ENCODE data around the gene MAPK10.

MAPK10 gene

DNA sequence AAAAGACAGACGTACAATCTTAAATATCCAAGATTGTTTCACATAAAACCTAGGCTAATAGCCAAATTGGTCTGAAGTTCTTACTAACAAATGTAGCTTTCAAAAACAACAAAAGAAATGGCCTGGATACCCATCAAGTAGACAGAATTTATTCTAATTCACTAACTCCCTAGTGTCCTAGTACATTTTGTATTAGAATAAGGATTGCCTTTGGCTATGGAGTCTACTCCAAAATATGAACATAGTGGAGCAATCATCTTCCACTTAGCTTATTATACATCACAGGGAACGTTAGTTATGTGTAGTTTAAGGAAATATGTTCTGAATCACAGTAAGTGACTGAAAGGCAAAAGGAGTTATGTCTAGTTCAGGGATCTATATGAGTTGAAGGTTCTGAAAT lies 81.7 kb downstream of the MAPK10 start:
- DNase-seq (ENCODE audit: low read depth in 2 of 2): no peak

DNA sequence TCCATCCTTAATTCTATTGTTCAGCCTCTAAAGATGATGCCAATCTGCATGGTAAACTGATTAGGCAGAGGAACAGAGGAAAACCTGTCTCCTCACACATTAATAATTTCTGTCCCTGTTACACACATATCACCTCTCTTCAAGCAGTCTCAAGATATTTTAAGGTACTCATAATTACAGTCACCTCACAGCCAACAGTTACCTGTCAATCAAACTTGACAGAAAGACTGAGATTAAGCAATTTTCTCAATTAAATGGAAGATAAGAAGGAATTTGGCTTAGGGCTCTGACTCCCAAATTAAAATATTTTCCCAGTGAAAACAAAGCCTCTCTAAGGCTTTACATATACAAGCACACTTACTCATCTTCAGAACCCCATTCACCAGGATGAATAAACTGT lies 85.2 kb downstream of the MAPK10 start:
- DNase-seq (ENCODE audit: low read depth in 2 of 2): no peak

- DNase-seq (ENCODE audit: low read depth in 2 of 2): no peak
These were observed 87.2 kb downstream of the MAPK10 start for GRCh38 chr4:86272669-86273068.

- DNase-seq (ENCODE audit: low read depth in 2 of 2): no peak
These were observed 88.8 kb downstream of the MAPK10 start for GRCh38 chr4:86271057-86271456.

DNA sequence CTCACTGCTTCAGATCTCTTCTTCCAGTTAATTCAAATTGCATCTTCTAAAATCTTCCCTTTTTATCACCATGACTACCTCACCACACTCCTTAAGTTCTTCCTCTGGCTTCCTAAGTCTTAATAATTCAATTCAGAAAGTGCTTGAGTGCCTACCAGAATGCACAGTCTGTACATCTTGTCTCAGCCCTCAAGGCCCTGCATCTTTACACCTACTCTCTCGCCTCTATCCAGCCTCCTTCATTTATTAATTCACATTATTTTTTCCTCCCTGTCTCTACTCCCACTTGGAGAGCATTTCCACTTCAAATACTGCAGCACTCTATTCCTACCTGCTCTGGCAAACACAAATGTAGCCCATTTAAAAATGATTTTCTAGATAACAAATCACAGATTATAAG lies 90.5 kb downstream of the MAPK10 start:
- DNase-seq (ENCODE audit: low read depth in 2 of 2): no peak

- DNase-seq (ENCODE audit: low read depth in 2 of 2): no peak
These were observed 95.6 kb downstream of the MAPK10 start for GRCh38 chr4:86264241-86264640.

DNA sequence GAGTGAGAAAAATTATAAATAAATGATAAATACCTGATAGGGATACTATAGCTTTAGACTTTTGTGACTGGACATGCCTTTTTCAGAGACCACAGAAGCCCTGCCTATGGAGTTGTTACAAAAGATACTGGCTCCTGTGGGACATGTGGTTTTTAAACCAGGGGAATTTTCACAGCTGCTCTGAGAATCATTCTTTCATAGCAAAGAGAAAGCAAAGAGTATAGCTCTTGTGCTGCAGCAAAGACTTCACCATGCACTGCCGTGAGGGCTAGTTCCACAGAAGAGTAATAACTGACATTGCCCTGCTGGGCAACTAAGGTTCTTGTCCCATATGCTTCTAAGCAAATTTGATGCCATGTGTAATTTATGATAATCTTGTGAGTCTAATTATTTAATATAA lies 98.2 kb downstream of the MAPK10 start:
- no peak for DNase-seq (ENCODE audit: low read depth in 2 of 2)

DNA sequence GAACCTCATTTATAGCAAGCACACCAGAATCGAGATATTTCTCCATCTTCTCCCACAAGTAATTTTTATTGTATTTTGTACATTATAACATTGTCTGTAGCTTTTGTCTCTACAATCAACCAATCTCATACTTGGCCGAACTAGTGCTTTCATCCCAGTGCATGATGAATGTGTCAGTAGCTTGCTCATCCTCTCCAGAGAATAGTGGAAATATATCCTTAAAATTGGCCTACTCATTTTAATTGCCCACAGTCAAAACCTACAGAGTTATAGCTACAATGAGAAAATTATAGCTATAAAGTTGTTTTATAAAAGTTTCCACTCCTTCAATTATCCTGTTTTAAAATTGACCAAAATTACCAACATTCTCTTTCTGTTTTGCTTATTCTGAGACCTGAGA lies 103.8 kb downstream of the MAPK10 start:
- no peak for DNase-seq (ENCODE audit: low read depth in 2 of 2)

- DNase-seq (ENCODE audit: low read depth in 2 of 2): no peak
These were observed 109.2 kb downstream of the MAPK10 start for GRCh38 chr4:86250619-86251018.

GRCh38 chr4:86250006-86250405 lies 109.8 kb downstream of the MAPK10 start:
- DNase-seq (ENCODE audit: low read depth in 2 of 2): no peak

- DNase-seq (ENCODE audit: low read depth in 2 of 2): no peak
These were observed 110.8 kb downstream of the MAPK10 start for GRCh38 chr4:86249074-86249473.

DNA sequence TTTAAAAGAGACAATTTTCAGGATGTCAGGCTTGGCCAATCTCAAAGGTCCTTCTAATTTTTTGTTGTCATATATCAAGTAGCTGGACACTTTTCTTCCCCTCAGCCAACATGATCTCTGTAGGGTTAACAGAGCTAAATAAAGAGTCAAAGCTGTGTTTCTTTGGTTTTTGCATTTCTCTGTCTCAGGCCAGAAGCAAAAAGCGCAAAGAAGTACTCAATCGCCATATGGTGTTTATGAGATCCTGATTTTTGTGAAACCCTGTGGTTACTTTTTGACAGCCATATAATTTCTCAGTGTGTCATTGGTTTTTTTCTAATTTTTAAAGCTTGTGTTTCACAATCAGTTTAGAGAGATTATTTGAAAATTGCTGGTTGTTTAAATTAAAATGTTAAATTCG lies 111.9 kb downstream of the MAPK10 start:
- DNase-seq (ENCODE audit: low read depth in 2 of 2): no peak

DNA sequence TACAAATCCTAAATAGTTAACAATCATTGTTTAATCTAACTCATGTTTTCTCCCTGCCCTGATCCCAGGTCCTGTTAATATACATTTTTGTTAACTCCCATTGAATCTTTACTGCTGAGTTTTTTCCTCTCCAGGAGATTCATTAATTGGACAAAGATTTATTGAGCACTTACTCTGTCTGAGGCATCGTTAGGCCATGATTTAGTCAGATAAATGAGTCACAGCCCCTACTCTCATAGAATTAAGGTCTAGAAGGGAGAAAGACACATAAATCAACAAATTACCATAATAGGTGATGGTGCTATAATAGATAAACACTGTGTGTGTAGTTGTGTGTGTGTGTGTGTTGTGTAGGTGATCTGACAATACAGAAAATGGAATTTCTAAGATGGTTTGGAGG lies 112.5 kb downstream of the MAPK10 start:
- no peak for DNase-seq (ENCODE audit: low read depth in 2 of 2)

GRCh38 chr4:86243750-86244149 lies 116.1 kb downstream of the MAPK10 start:
- no peak for DNase-seq (ENCODE audit: low read depth in 2 of 2)

GRCh38 chr4:86242677-86243076 lies 117.2 kb downstream of the MAPK10 start:
- no peak for DNase-seq (ENCODE audit: low read depth in 2 of 2)

DNA sequence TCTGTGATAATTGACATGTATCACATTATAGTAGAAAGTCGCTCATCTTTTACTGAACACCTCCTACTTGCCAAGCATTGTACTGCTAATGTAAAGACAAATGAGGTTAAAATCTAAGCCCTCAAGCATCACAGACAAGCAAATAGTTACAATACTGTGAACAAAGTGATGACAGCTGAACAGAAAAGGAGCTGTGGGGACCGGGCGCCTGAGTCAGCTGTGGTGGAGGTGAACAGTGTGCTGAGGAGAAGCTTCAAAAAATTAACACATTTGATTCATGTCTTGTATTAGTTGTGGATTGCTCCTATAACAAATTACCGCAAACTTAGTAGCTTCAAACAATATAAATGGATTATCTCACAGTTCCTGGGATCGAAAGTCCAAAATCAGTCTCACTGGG lies 124.3 kb downstream of the MAPK10 start:
- DNase-seq (ENCODE audit: low read depth in 2 of 2): no peak

DNA sequence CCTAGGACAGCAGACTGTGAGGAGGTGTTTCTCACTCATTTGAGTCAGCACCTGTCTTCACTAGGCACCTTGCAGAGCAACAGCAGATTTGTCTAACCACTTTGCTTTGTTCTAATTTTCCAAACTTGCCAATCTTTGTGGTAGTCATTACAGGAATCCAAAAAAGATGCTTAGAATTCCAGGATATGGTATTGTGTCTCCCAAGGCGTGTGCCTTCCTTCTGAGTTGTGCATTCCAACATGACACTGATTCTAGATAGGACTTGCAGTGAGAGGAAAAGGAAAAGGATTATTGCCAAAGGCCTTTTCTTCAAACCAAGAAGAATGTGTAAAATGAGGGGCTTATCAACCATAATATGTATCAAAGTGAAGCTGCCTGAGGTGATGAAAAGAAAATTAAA lies 126.2 kb downstream of the MAPK10 start:
- DNase-seq (ENCODE audit: low read depth in 2 of 2): no peak

- no peak for DNase-seq (ENCODE audit: low read depth in 2 of 2)
These were observed 126.8 kb downstream of the MAPK10 start for GRCh38 chr4:86233090-86233489.

GRCh38 chr4:86223472-86223871 lies 136.4 kb downstream of the MAPK10 start:
- DNase-seq (ENCODE audit: low read depth in 2 of 2): no peak

DNA sequence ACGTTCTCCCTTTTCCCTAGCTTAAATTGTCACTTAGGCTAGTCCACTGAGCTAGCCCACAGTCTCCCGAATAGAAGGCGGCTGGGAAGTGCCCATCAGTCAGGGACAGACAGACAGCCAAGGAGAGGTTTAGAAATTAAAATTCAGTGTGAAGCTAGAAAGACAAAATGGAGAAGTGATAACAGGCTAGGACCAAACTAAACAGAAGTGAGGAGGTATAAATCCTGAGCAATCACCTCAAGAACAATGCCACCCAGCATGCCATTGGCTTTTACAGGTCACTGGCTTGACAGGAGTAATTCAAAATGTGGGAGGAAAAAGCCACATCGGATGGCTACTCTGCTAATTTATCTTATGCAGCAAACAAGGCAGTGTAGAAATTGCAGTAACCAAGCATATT lies 138.9 kb downstream of the MAPK10 start:
- DNase-seq (ENCODE audit: low read depth in 2 of 2): no peak

GRCh38 chr4:86220121-86220520 lies 139.7 kb downstream of the MAPK10 start:
- DNase-seq (ENCODE audit: low read depth in 2 of 2): no peak

DNA sequence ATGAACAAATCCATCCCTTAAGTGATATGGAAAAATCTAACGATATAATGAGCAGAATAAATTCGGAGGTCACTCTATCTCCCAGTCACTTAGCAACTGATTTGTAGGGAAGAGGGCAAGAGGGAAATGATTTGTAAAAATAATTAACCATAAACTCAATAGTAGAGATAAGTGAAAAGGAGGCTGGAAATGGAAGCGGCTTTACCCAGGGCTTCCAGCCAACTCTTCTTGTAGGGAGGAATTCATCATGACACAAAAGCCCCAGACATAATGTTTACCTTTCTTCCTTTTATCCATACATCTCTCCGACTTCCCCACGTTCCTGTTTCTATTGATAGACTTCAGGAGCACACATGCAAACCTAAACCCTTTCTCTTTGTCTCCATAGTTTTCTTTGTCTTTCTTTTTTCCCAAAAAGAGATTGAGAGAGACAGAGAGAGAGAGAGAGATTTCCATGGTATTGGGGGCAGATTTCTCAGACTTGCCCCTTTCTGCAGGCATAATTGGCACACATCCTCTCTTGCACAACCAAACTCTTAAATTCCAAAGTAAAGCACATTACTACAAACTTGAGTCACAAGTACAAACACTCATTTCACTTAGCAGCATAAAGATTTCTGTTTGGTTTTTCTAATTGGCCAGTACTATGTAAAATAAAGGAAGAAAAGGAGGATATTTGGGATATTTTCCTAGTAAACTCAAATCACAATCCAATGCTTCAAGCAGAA lies 140.9 kb downstream of the MAPK10 start:
- DNase-seq (ENCODE audit: low read depth in 2 of 2): no peak

DNA sequence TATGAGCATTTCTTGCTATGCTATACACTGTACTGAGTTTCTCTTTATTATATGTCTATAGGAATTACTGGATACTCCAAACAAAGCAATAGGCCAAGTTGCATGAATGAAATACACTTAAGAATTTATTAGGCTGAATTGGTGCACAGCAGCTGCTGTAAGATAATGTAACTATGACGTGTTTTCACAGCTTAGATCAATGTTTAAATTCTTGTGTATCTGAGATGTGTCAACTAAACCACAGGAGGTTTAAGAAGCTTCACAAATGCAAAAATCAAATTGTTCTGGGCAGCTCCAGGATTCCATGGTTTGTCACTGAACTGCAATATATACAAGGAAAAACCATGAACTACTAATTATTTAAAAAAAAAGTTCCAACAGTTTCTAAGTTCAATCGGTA lies 156.7 kb downstream of the MAPK10 start:
- DNase-seq (ENCODE audit: low read depth in 2 of 2): no peak

DNA sequence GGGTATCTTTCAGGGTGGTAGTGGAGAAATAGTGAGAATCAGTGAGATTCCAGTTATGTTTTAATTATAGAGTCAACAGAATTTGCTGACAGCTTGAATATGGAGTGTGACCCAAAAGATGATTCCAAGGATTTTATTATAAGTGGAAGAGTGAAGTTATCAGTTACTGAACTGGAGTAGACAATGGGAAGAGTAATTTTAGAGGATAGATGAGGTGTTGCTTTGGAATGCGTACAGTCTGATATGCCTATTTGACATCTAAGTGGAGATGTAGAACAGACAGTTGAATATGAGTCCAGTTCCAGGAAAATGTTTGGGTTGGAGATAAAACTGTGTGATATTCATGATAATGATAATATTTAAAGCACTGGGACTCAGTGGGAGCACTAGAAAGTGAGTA lies 174.2 kb downstream of the MAPK10 start:
- no peak for DNase-seq (ENCODE audit: low read depth in 2 of 2)

Measured in stimulated activated CD8-positive, alpha-beta memory T cell treated with anti-CD3 and anti-CD28 coated beads, Interleukin-7, amount 100 ng/mL, for 1 hour (primary cell).